Hepatocyte (in vitro differentiated cells): ENCODE results near the gene HOXD3.

Experiments used
- CTCF ChIP-seq: fragments of 200-600 bp; sonication (generic); IDR thresholded peaks from 2 replicates; pipeline ENCODE4 v1.5.1; 2016; ENCODE audit warnings: antibody characterized with exemption, mild to moderate bottlenecking; ENCODE audit not compliant: poor library complexity
- EZH2phosphoT487 ChIP-seq: fragments of 200-600 bp; sonication (generic); IDR thresholded peaks from one replicate; pipeline ENCODE4 v1.6.1; 2018; ENCODE audit warnings: antibody characterized with exemption, mild to moderate bottlenecking, low read depth, moderate library complexity; ENCODE audit not compliant: unreplicated experiment, severe bottlenecking

GRCh38 chr2:176129813-176130146 is 27.3 kb upstream of the HOXD3 start:
- TF ChIP-seq CTCF (no peak), EZH2phosphoT487 (no peak)
